Measurements from ENCODE around the gene FBH1.
"Not testable (repeated sequence)": the region's sequence is repeated elsewhere in the genome, so short reads cannot be mapped to it uniquely, and the experiment has no call there.

FBH1 gene

GRCh38 chr10:5942474-5942873 is 52.4 kb downstream of the FBH1 start:
- no peak for DNase-seq (ENCODE audit: low read depth)

- DNase-seq (ENCODE audit: low read depth): no peak
Observed at GRCh38 chr10:5943536-5943935, 53.5 kb downstream of the FBH1 start.

- DNase-seq (ENCODE audit: low read depth): no peak
Observed at GRCh38 chr10:5944389-5945189, 54.5 kb downstream of the FBH1 start.

- DNase-seq (ENCODE audit: low read depth): no peak
Observed at GRCh38 chr10:5945190-5945509, 55.1 kb downstream of the FBH1 start.

- DNase-seq (ENCODE audit: low read depth): no peak
Observed at GRCh38 chr10:5945561-5946418, 55.7 kb downstream of the FBH1 start.

GRCh38 chr10:5946419-5946775 is 56.4 kb downstream of the FBH1 start:
- DNase-seq (ENCODE audit: low read depth): not testable (repeated sequence)

- DNase-seq (ENCODE audit: low read depth): no peak
Observed at GRCh38 chr10:5946786-5947185, 56.7 kb downstream of the FBH1 start.

GRCh38 chr10:5947471-5948207 is 57.6 kb downstream of the FBH1 start:
- no peak for DNase-seq (ENCODE audit: low read depth)

- DNase-seq (ENCODE audit: low read depth): no peak
Observed at GRCh38 chr10:5948208-5948585, 58.2 kb downstream of the FBH1 start.

GRCh38 chr10:5949009-5949759 is 59.1 kb downstream of the FBH1 start:
- DNase-seq (ENCODE audit: low read depth): no peak

- no peak for DNase-seq (ENCODE audit: low read depth)
Observed at GRCh38 chr10:5951167-5951711, 61.2 kb downstream of the FBH1 start.

- DNase-seq (ENCODE audit: low read depth): no peak
Observed at GRCh38 chr10:5951721-5952407, 61.8 kb downstream of the FBH1 start.

GRCh38 chr10:5952731-5953385 is 62.8 kb downstream of the FBH1 start:
- no peak for DNase-seq (ENCODE audit: low read depth)

- DNase-seq (ENCODE audit: low read depth): no peak
Observed at GRCh38 chr10:5953676-5954075, 63.6 kb downstream of the FBH1 start.

GRCh38 chr10:5956146-5956936 is 66.3 kb downstream of the FBH1 start:
- DNase-seq (ENCODE audit: low read depth): no peak

- DNase-seq (ENCODE audit: low read depth): no peak
Observed at GRCh38 chr10:5958077-5958476, 68.0 kb downstream of the FBH1 start.

- DNase-seq (ENCODE audit: low read depth): no peak
Observed at GRCh38 chr10:5958675-5959074, 68.6 kb downstream of the FBH1 start.

- DNase-seq (ENCODE audit: low read depth): no peak
Observed at GRCh38 chr10:5959142-5959541, 69.1 kb downstream of the FBH1 start.

- DNase-seq (ENCODE audit: low read depth): no peak
Observed at GRCh38 chr10:5959581-5960069, 69.6 kb downstream of the FBH1 start.

All from stimulated activated CD8-positive, alpha-beta memory T cell treated with anti-CD3 and anti-CD28 coated beads, Interleukin-7, amount 100 ng/mL, for 24 hours (primary cell).